ENCODE measurements around the gene CORO7.

The CORO7 gene

GRCh38 chr16:4403133-4403949 is 13.1 kb downstream of the CORO7 start:
- TF ChIP-seq CTCF (IDR thresholded peaks at IDR 0.05; ENCODE audit: borderline replicate concordance, extremely low read depth, low read length, poor library complexity, severe bottlenecking) (no peak), EZH2 (IDR thresholded peaks at IDR 0.05; ENCODE audit: borderline replicate concordance, low read depth, low read length, severe bottlenecking) (no peak)
- Histone ChIP-seq H3K9ac (ENCODE audit: low read depth, low read length) (no peak overlapping the region), H3K4me3 (ENCODE audit: low read depth in 1 of 2, low read length in 2 of 2) (no peak overlapping the region), H4K20me1 (ENCODE audit: insufficient read depth, low read length) (peaks cover 26% of the 10 kb centered on the region), H3K36me3 (ENCODE audit: insufficient read depth, low read length) (peaks cover 75% of the 10 kb centered on the region), H3K4me2 (ENCODE audit: insufficient read depth, low read length) (no peak overlapping the region), H2AFZ (ENCODE audit: low read depth, low read length) (no peak overlapping the region), H3K27ac (ENCODE audit: low read length) (no peak overlapping the region), H3K9me3 (ENCODE audit: insufficient read depth, low read length, severe bottlenecking) (no peaks in the 10 kb centered on the region), H3K79me2 (ENCODE audit: insufficient read depth, low read length) (no peaks in the 10 kb centered on the region), H3K27me3 (ENCODE audit: insufficient read depth, low read length, poor library complexity) (no peaks in the 10 kb centered on the region), H3K4me1 (ENCODE audit: insufficient read depth, low read length) (no peaks in the 10 kb centered on the region)
- 0 out of 3 replicates have a peak, but pooled peaks have one; percentile 10 for ATAC-seq (ENCODE audit: insufficient read depth, low read depth)
- no peak for DNase-seq

- H3K36me3 ChIP-seq (ENCODE audit: insufficient read depth, low read length): peaks cover 71% of the 10 kb centered on the region
- H3K27ac ChIP-seq (ENCODE audit: low read length): no peak overlapping the region
- H3K9me3 ChIP-seq (ENCODE audit: insufficient read depth, low read length, severe bottlenecking): no peaks in the 10 kb centered on the region
- DNase-seq (peak; percentile 27), ATAC-seq (ENCODE audit: insufficient read depth, low read depth) (peak; percentile 67)
- H3K4me3 ChIP-seq (ENCODE audit: low read depth in 1 of 2, low read length in 2 of 2): no peak overlapping the region
- H3K4me1 ChIP-seq (ENCODE audit: insufficient read depth, low read length): no peaks in the 10 kb centered on the region
- H3K79me2 ChIP-seq (ENCODE audit: insufficient read depth, low read length): no peaks in the 10 kb centered on the region
- H2AFZ ChIP-seq (ENCODE audit: low read depth, low read length): no peak overlapping the region
- no peak overlapping the region for H3K4me2 ChIP-seq (ENCODE audit: insufficient read depth, low read length)
- TF ChIP-seq CTCF (IDR thresholded peaks at IDR 0.05; ENCODE audit: borderline replicate concordance, extremely low read depth, low read length, poor library complexity, severe bottlenecking) (peak; percentile 57), EZH2 (IDR thresholded peaks at IDR 0.05; ENCODE audit: borderline replicate concordance, low read depth, low read length, severe bottlenecking) (no peak)
- H4K20me1 ChIP-seq (ENCODE audit: insufficient read depth, low read length): peaks cover 19% of the 10 kb centered on the region
- no peaks in the 10 kb centered on the region for H3K27me3 ChIP-seq (ENCODE audit: insufficient read depth, low read length, poor library complexity)
- no peak overlapping the region for H3K9ac ChIP-seq (ENCODE audit: low read depth, low read length)
These were observed 13.8 kb downstream of the CORO7 start for GRCh38 chr16:4402439-4403132.

GRCh38 chr16:4401510-4401909 is 14.9 kb downstream of the CORO7 start:
- peaks cover 16% of the 10 kb centered on the region for H4K20me1 ChIP-seq (ENCODE audit: insufficient read depth, low read length)
- H3K27ac ChIP-seq (ENCODE audit: low read length): no peak overlapping the region
- H3K9me3 ChIP-seq (ENCODE audit: insufficient read depth, low read length, severe bottlenecking): no peaks in the 10 kb centered on the region
- H3K4me1 ChIP-seq (ENCODE audit: insufficient read depth, low read length): no peaks in the 10 kb centered on the region
- TF ChIP-seq CTCF (IDR thresholded peaks at IDR 0.05; ENCODE audit: borderline replicate concordance, extremely low read depth, low read length, poor library complexity, severe bottlenecking) (no peak), EZH2 (IDR thresholded peaks at IDR 0.05; ENCODE audit: borderline replicate concordance, low read depth, low read length, severe bottlenecking) (no peak)
- no peak overlapping the region for H3K4me2 ChIP-seq (ENCODE audit: insufficient read depth, low read length)
- H2AFZ ChIP-seq (ENCODE audit: low read depth, low read length): no peak overlapping the region
- no peak overlapping the region for H3K9ac ChIP-seq (ENCODE audit: low read depth, low read length)
- no peak for ATAC-seq (ENCODE audit: insufficient read depth, low read depth)
- peaks cover 65% of the 10 kb centered on the region for H3K36me3 ChIP-seq (ENCODE audit: insufficient read depth, low read length)
- no peaks in the 10 kb centered on the region for H3K79me2 ChIP-seq (ENCODE audit: insufficient read depth, low read length)
- no peaks in the 10 kb centered on the region for H3K27me3 ChIP-seq (ENCODE audit: insufficient read depth, low read length, poor library complexity)
- DNase-seq: no peak
- no peak overlapping the region for H3K4me3 ChIP-seq (ENCODE audit: low read depth in 1 of 2, low read length in 2 of 2)
